HUES48 (cell line): ENCODE measurements around the gene NPTXR.
A peak's percentile ranks its signal among the peaks of the same experiment; 100 is the strongest.

Experiments
- H3K27ac ChIP-seq: one replicate; pipeline ENCODE4 v1.7.0; 2013; ENCODE audit warnings: low read depth, low read length, inconsistent platforms
- H3K27me3 ChIP-seq: 2 replicates; pipeline ENCODE4 v1.6.1; 2013; ENCODE audit warnings: mild to moderate bottlenecking, low read length; ENCODE audit not compliant: control insufficient read depth, insufficient read depth
- H3K36me3 ChIP-seq: 2 replicates; pipeline ENCODE4 v1.6.1; 2013; ENCODE audit warnings: low read length; ENCODE audit not compliant: control insufficient read depth, insufficient read depth
- H3K4me1 ChIP-seq: 2 replicates; pipeline ENCODE4 v1.6.1; 2013; ENCODE audit warnings: mild to moderate bottlenecking, low read length; ENCODE audit not compliant: control insufficient read depth, insufficient read depth
- H3K4me3 ChIP-seq: 2 replicates; pipeline ENCODE4 v1.5.1; 2013; ENCODE audit warnings: mild to moderate bottlenecking, low read depth, low read length
- H3K9ac ChIP-seq: 2 replicates; pipeline ENCODE4 v1.6.1; 2013; ENCODE audit warnings: mild to moderate bottlenecking, low read depth, low read length, moderate library complexity
- H3K9me3 ChIP-seq: 2 replicates; pipeline ENCODE4 v1.6.1; 2013; ENCODE audit warnings: low read length; ENCODE audit not compliant: control insufficient read depth, insufficient read depth

Gene NPTXR

GRCh38 chr22:38849811-38850210, 6.0 kb upstream of the NPTXR start:
- Histone ChIP-seq H3K4me3 (no peak overlapping the region), H3K36me3 (no peaks in the 10 kb centered on the region), H3K9me3 (no peaks in the 10 kb centered on the region), H3K9ac (no peak overlapping the region), H3K27me3 (peaks cover 17% of the 10 kb centered on the region), H3K27ac (no peak overlapping the region), H3K4me1 (no peaks in the 10 kb centered on the region)

- Histone ChIP-seq H3K9ac (no peak overlapping the region), H3K36me3 (no peaks in the 10 kb centered on the region), H3K9me3 (no peaks in the 10 kb centered on the region), H3K4me3 (no peak overlapping the region), H3K27me3 (peaks cover 45% of the 10 kb centered on the region), H3K27ac (no peak overlapping the region), H3K4me1 (0 out of 2 replicates have a peak, but pooled peaks cover 3% of the 10 kb centered on the region)
Observed at GRCh38 chr22:38846412-38846811, 2.6 kb upstream of the NPTXR start.

DNA sequence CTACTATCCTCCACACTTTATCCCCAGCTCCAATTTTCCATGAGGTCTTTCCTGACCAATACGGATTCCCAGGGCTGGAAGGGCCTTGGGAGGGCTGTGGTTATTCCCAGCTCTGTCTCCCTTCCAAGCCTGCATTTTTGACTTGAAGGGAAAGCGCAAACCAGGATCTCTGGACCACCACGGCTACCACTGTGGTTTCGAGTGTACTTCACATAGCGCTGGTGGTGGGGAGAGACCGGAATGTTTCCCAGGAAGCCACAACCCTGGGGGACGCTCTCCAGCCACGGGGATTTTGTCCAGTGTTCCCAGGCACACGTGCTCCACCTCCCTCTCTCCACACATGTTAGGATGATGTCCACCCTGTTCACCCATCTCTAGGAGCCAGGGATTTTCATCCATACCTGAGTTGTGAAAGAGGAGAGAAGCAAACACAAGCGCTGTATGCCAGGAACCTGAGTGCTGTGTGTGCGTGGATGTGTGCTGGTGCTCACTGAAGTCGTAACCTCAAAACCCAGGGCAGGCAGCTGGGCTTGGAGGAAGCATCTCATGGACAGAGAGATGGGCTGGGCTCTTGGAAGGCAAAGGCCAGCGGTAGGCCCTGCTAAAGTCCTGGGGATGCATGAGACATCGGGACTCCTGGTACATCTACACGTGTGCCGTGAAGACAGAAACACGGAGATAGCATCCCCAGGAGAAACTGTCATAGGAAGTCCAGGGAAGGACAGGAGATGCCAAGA, 1.3 kb upstream of the NPTXR start:
- Histone ChIP-seq H3K36me3 (no peaks in the 10 kb centered on the region), H3K9me3 (no peaks in the 10 kb centered on the region), H3K27me3 (peaks cover 53% of the 10 kb centered on the region), H3K27ac (no peak overlapping the region), H3K4me3 (no peak overlapping the region), H3K9ac (no peak overlapping the region), H3K4me1 (0 out of 2 replicates have a peak, but pooled peaks cover 3% of the 10 kb centered on the region)

DNA sequence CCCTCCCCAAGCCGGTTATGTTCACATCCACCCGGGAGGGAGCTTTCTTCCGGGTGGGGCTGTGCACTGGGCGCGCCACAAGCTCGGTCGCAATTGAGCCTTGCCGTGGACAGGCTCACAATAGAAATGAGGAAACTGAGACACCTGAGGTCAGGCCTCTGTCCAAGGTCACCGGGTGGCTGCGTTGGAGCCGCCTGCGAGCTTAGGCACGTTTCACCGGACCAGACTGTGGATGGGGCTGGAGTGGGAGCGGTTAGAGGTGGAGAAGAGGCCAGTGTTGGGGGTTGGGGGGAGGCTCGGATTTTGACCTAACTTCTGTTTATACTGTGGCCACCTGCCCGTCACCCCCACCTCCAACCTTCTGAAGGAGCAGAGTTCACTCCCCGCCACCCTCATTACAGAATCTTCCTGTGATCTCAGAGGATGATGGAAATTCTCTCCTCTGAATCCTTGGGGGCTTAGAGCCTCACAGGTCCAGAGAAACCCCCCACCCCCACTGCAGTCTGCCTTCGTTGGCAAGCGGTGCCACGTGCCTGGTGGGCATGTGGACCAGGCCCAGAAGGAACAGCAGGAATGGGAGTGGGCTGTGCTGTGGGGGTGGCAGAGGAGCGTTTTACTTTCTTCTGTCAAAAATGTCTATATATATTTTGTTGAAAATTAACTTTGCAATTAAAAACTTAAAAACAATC, 631 bp upstream of the NPTXR start:
- Histone ChIP-seq H3K9ac (no peak overlapping the region), H3K4me3 (peak overlapping the region; percentile 71), H3K36me3 (no peaks in the 10 kb centered on the region), H3K9me3 (no peaks in the 10 kb centered on the region), H3K27me3 (peaks cover 53% of the 10 kb centered on the region), H3K27ac (no peak overlapping the region), H3K4me1 (0 out of 2 replicates have a peak, but pooled peaks cover 7% of the 10 kb centered on the region)

DNA sequence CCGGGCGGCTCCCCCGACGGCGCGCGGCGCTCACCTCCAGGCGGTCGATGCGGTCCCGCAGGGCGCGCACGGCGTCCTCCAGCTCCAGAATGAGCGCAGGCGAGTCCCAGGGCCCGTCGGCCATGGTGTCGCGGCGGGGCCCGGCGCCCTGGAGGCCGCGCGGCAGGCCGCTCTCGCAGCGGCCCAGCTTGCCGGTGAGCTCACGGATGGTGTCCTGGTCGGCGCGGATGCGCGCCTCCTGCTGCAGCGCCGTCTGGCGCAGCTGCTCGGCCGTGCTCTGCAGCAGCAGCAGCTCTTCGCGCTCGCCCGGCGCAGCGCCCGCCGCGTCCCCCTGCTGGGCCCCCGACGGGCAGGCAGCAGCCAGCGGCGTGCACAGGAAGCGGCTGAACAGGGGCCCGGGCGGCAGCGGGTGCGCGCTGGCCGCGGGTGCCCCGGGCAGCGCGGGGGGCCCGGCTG, 599 bp downstream of the NPTXR start:
- H3K36me3 ChIP-seq: no peaks in the 10 kb centered on the region
- peak overlapping the region; percentile 71 for H3K4me3 ChIP-seq
- H3K27me3 ChIP-seq: peaks cover 53% of the 10 kb centered on the region
- no peak overlapping the region for H3K27ac ChIP-seq
- H3K9ac ChIP-seq: no peak overlapping the region
- H3K9me3 ChIP-seq: no peaks in the 10 kb centered on the region
- H3K4me1 ChIP-seq: 0 out of 2 replicates have a peak, but pooled peaks cover 7% of the 10 kb centered on the region

- 0 out of 2 replicates have a peak, but pooled peaks cover 7% of the 10 kb centered on the region for H3K4me1 ChIP-seq
- peak overlapping the region; percentile 71 for H3K4me3 ChIP-seq
- H3K27ac ChIP-seq: no peak overlapping the region
- H3K27me3 ChIP-seq: peaks cover 53% of the 10 kb centered on the region
- H3K36me3 ChIP-seq: no peaks in the 10 kb centered on the region
- H3K9me3 ChIP-seq: no peaks in the 10 kb centered on the region
- H3K9ac ChIP-seq: no peak overlapping the region
Observed at GRCh38 chr22:38842512-38843200, 1.2 kb downstream of the NPTXR start.

DNA sequence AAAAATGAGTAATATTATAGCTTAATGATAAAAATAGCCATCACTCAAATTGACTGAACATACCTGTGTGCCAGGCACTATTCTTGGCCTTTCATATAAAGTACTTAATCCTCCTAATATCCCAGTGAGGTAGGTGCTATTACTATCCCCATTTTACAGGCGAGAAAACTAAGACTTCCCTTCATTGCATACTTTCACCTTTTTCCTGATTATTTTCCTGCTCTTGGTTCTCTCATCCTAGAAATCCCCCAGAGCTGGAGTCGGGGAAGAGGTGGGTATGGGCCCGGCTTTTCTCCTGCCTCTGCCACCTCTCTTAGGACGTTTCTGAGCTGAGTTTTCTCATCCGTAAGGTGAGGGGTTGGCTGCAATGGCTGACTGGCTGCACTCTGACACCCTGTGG, 2.2 kb downstream of the NPTXR start:
- H3K9me3 ChIP-seq: no peaks in the 10 kb centered on the region
- H3K4me3 ChIP-seq: no peak overlapping the region
- H3K36me3 ChIP-seq: no peaks in the 10 kb centered on the region
- no peak overlapping the region for H3K27ac ChIP-seq
- H3K9ac ChIP-seq: no peak overlapping the region
- peaks cover 52% of the 10 kb centered on the region for H3K27me3 ChIP-seq
- 0 out of 2 replicates have a peak, but pooled peaks cover 7% of the 10 kb centered on the region for H3K4me1 ChIP-seq

DNA sequence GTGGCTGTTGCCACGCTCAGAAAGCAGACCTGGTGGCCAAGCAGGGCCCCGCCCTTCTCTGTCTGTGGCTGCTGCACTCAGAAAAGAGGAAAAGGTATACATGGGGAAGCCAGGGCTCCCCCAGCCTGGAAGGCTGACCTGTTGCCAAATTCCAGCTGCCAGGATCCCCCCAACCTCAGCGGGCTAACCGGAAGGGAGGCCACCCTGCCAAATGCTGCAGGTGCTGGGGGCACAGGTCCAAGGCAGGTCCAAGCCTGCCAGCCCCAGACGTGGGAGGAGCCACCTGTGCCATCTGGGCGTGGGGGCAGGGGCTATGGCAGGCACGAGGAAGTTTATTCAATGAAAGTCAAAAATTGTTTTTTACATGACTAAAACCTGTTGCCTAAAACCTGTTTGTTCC, 2.6 kb downstream of the NPTXR start:
- Histone ChIP-seq H3K9ac (no peak overlapping the region), H3K4me3 (no peak overlapping the region), H3K27me3 (peaks cover 48% of the 10 kb centered on the region), H3K4me1 (peaks cover 9% of the 10 kb centered on the region; the same call in 1 of the 2 replicates), H3K36me3 (no peaks in the 10 kb centered on the region), H3K9me3 (no peaks in the 10 kb centered on the region), H3K27ac (no peak overlapping the region)

GRCh38 chr22:38840129-38840528, 3.7 kb downstream of the NPTXR start:
- Histone ChIP-seq H3K36me3 (no peaks in the 10 kb centered on the region), H3K27me3 (peaks cover 39% of the 10 kb centered on the region), H3K4me1 (peaks cover 19% of the 10 kb centered on the region), H3K9ac (no peak overlapping the region), H3K4me3 (no peak overlapping the region), H3K9me3 (no peaks in the 10 kb centered on the region), H3K27ac (no peak overlapping the region)

GRCh38 chr22:38839686-38840085, 4.1 kb downstream of the NPTXR start:
- H3K4me3 ChIP-seq: no peak overlapping the region
- peaks cover 19% of the 10 kb centered on the region for H3K4me1 ChIP-seq
- no peaks in the 10 kb centered on the region for H3K9me3 ChIP-seq
- H3K27ac ChIP-seq: no peak overlapping the region
- no peak overlapping the region for H3K9ac ChIP-seq
- no peaks in the 10 kb centered on the region for H3K36me3 ChIP-seq
- peaks cover 34% of the 10 kb centered on the region for H3K27me3 ChIP-seq
